Upper lobe of left lung (tissue), 4 donors: ENCODE results near the gene TRIM37.

Source experiments
- CTCF ChIP-seq, 6 experiments: fragments of 450-650 bp in 4 of 6; fragments of 200-600 bp in 2 of 6; sonication (generic) in 2 of 6; IDR thresholded peaks; one replicate each; pipeline ENCODE4 v1.5.1; 2016 to 2019; ENCODE audit warnings: antibody characterized with exemption in 6 of 6
- EP300 ChIP-seq, 4 donors: sonication (generic); formaldehyde crosslinking; IDR thresholded peaks; one replicate each; pipeline ENCODE4 v1.5.1; 2017; ENCODE audit warnings: antibody characterized with exemption in 4 of 4, control low read depth in 2 of 4
- POLR2A ChIP-seq, 4 donors: fragments of 450-650 bp; IDR thresholded peaks; one replicate each; pipeline ENCODE4 v1.5.1; 2016 to 2017; ENCODE audit warnings: antibody characterized with exemption in 4 of 4, mild to moderate bottlenecking in 2 of 4
- POLR2AphosphoS5 ChIP-seq, 2 donors: sonication (generic); formaldehyde crosslinking; IDR thresholded peaks; one replicate each; pipeline ENCODE4 v1.5.1; 2017; ENCODE audit warnings: antibody characterized with exemption in 2 of 2

GRCh38 chr17:59111539-59111938 lies 4.9 kb upstream of the TRIM37 start:
- TF ChIP-seq CTCF (IDR thresholded peaks at IDR 0.05), result no peak
- TF ChIP-seq POLR2AphosphoS5 (IDR thresholded peaks at IDR 0.05), result no peak
- TF ChIP-seq POLR2A (IDR thresholded peaks at IDR 0.05), result no peak
- TF ChIP-seq EP300 (IDR thresholded peaks at IDR 0.05), result no peak
